Common myeloid progenitor, CD34-positive (primary cell): ENCODE measurements around the gene DRC1.

Experiments
- CTCF ChIA-PET: fragments of 350-600 bp; sonication (Branson Sonifier 250); formaldehyde crosslinking; loops from one replicate; lab custom pipeline; 2021; ENCODE audit warnings: antibody characterized with exemption; lab: Charles Lee
- POLR2A ChIA-PET: fragments of 350-600 bp; sonication (Branson Sonifier 250); formaldehyde crosslinking; loops from one replicate; lab custom pipeline; 2021; ENCODE audit warnings: antibody characterized with exemption; lab: Charles Lee
- DNase-seq, 3 donors: peaks; one replicate each; pipeline versions ENCODE4 v3.0.0 to v3.0.0-alpha.2; 2013
- H3K27ac ChIP-seq, 2 experiments: 1 replicate in 1 of 2; 2 replicates in 1 of 2; pipeline ENCODE4 v1.7.0; 2013; ENCODE audit warnings: inconsistent platforms in 2 of 2, low read length in 2 of 2, mild to moderate bottlenecking in 2 of 2, low read depth in 1 of 2, moderate library complexity in 1 of 2; ENCODE audit not compliant: severe bottlenecking in 2 of 2, insufficient read depth in 1 of 2, poor library complexity in 1 of 2
- H3K27me3 ChIP-seq, 5 experiments: replicated peaks in 2 of 5; 1 replicate in 3 of 5; 2 replicates in 2 of 5; pipeline versions ENCODE4 v1.6.1 to v1.7.0; 2013; ENCODE audit warnings: low read length in 4 of 5, mild to moderate bottlenecking in 2 of 5, moderate library complexity in 2 of 5, inconsistent platforms in 1 of 5; ENCODE audit not compliant: insufficient read depth in 5 of 5, control insufficient read depth in 4 of 5
- H3K36me3 ChIP-seq, 4 experiments: 1 replicate in 2 of 4; 2 replicates in 2 of 4; pipeline versions ENCODE4 v1.6.1 to v1.7.0; 2013; ENCODE audit warnings: low read length in 3 of 4, control low read depth in 1 of 4, mild to moderate bottlenecking in 1 of 4; ENCODE audit not compliant: control insufficient read depth in 4 of 4, insufficient read depth in 4 of 4
- H3K4me1 ChIP-seq, 4 experiments: 1 replicate in 3 of 4; 2 replicates in 1 of 4; pipeline versions ENCODE4 v1.6.1 to v1.7.1; 2013; ENCODE audit warnings: low read length in 3 of 4, mild to moderate bottlenecking in 3 of 4, control low read depth in 1 of 4, inconsistent platforms in 1 of 4, moderate library complexity in 1 of 4; ENCODE audit not compliant: control insufficient read depth in 4 of 4, insufficient read depth in 4 of 4; ENCODE audit errors: control extremely low read depth in 1 of 4
- H3K4me3 ChIP-seq, 7 experiments: 1 replicate in 4 of 7; 2 replicates in 3 of 7; pipeline versions ENCODE4 v1.5.1 to v1.7.0; 2013; ENCODE audit warnings: mild to moderate bottlenecking in 7 of 7, low read length in 6 of 7, moderate library complexity in 6 of 7, inconsistent platforms in 2 of 7, low read depth in 2 of 7, control low read depth in 1 of 7; ENCODE audit not compliant: insufficient read depth in 4 of 7, control insufficient read depth in 1 of 7; ENCODE audit errors: extremely low read depth in 1 of 7
- H3K9me3 ChIP-seq, 5 experiments: 1 replicate in 4 of 5; 2 replicates in 1 of 5; pipeline versions ENCODE4 v1.6.1 to v1.7.1; 2013; ENCODE audit warnings: low read length in 4 of 5, mild to moderate bottlenecking in 2 of 5, inconsistent platforms in 1 of 5, low read depth in 1 of 5, moderate library complexity in 1 of 5; ENCODE audit not compliant: control insufficient read depth in 4 of 5, insufficient read depth in 2 of 5; ENCODE audit errors: control extremely low read depth in 1 of 5
- WGBS: methylation state at CpG from one replicate; pipeline ENCODE4 v1.1.5; 2013; ENCODE audit not compliant: insufficient coverage; 5-methylcytosine and 5-hydroxymethylcytosine counted together

The DRC1 gene

DNA sequence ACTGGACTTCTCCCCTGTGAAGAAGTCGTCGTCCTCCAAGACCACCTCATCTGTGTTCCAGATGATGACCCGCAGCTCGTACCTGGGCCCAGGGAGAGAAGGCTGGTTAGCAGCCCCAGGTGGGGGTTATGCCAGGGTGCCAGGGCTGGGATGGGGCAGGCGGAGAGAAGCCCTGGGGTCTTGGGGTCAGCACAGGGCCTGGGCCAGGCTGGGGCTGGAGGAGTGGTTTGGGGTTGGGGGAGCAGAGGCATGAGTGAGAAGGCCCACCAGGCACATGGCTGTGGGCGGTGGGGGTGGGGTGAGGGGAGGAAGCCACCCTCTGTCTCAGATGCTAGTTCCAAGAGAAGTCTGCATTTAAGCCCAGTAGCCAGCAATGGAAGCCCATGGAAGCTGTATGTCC lies 60.4 kb downstream of the DRC1 start:
- CTCF ChIA-PET = no interaction called here
- WGBS = 96% methylated on average over 5 of the region's 6 CpGs

DNA sequence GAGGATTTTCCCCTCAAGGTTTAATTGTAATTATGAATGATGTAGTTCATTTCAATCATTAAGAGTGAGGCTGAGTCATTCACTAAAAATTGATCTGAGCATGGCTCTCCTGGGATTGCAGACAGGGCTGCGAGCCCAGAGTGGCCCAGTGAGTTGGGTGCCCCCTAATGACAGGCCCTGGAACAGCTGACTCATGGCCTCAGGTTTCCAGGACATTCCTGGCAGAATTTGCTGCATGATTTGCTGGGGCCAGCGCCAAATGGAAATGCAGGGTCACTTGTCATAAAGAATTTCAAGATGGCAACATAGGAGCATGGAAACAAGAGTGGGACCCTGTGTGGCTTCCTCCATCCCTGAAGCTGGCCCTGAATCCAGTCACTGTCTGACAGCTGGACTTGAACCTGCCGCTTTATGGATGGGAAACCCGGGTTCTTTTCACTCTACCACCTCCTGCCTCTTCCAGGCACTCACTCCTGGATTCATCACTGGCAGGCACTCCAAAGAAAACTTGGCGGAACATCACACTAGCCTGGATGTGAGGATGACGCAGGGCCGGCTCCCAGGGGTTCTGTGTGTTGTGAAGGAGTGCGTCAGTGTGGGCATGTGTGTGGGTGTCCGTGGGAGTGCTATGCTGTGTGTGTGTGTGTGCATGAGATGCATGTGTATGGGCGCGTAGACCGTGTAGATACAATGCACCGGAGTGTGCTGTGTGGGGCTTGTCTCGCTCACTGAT lies 61.0 kb downstream of the DRC1 start:
- Histone ChIP-seq H3K27me3 (no peaks in the 10 kb centered on the region), H3K4me3 (no peak overlapping the region), H3K4me1 (no peaks in the 10 kb centered on the region), H3K36me3 (no peaks in the 10 kb centered on the region), H3K27ac (no peak overlapping the region), H3K9me3 (no peaks in the 10 kb centered on the region)
- DNase-seq = peak in 2 of 3 donors; percentile 14 to 16
- ChIA-PET POLR2A (no interaction called here), CTCF (no interaction called here)
- 95% methylated on average over 12 of the region's 14 CpGs for WGBS

More for the DNA sequence above, 60.4 kb downstream of the DRC1 start:
- Histone ChIP-seq H3K27me3 (no peaks in the 10 kb centered on the region), H3K9me3 (no peaks in the 10 kb centered on the region), H3K27ac (no peak overlapping the region), H3K36me3 (no peaks in the 10 kb centered on the region), H3K4me3 (no peak overlapping the region), H3K4me1 (no peaks in the 10 kb centered on the region)
- no peak for DNase-seq
- POLR2A ChIA-PET = no interaction called here

DNA sequence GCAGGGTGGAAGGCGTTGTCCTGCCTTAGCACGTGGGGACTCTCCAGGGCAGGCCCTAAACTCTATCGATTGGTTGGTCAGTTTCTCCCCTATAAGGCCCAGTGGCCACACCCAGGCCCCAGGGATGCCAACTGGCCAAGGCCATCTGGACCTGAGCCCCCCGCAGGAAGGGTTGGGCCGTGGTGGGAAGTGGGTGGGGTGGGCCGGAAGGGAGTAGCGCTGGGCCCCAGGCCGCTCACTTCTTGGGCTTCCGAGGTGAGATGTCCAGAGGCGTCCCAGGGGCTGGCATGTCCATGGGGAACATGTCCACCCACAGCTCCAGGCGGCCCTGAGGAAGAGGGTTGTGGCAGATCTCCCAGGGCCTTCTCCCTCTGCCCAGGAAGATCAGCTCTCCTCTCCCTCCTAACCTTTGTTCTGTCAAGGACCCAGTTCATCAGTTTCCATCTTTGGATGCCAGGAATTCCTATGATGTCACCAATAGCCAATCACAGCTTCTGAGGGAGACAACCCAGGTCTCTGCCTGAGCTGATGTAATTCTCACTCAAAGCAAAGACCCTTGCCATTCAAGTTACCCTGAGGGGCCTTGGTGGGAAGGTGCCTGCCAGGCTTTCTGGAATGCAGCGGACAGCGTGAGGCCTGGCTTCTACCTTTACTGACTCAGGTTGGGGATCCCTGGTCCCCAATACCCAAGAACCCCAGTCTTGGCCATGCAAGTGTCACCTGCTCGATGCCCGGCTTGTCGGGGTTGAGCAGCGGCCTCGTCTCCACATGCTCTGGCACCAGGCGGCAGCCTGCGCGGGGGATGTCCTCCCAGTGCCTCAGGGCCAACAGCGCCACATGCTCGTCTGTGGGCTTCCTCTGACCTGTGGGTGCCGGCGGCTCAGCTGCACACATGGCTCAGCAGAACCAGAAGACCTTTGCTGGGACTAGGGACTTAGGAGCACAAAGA lies 61.8 kb downstream of the DRC1 start:
- Histone ChIP-seq H3K27ac (no peak overlapping the region), H3K9me3 (no peaks in the 10 kb centered on the region), H3K36me3 (no peaks in the 10 kb centered on the region), H3K4me3 (no peak overlapping the region), H3K27me3 (no peaks in the 10 kb centered on the region), H3K4me1 (no peaks in the 10 kb centered on the region)
- DNase-seq = no peak
- 94% methylated on average over 23 of the region's 25 CpGs for WGBS
- POLR2A ChIA-PET = no interaction called here
- CTCF ChIA-PET = no interaction called here

DNA sequence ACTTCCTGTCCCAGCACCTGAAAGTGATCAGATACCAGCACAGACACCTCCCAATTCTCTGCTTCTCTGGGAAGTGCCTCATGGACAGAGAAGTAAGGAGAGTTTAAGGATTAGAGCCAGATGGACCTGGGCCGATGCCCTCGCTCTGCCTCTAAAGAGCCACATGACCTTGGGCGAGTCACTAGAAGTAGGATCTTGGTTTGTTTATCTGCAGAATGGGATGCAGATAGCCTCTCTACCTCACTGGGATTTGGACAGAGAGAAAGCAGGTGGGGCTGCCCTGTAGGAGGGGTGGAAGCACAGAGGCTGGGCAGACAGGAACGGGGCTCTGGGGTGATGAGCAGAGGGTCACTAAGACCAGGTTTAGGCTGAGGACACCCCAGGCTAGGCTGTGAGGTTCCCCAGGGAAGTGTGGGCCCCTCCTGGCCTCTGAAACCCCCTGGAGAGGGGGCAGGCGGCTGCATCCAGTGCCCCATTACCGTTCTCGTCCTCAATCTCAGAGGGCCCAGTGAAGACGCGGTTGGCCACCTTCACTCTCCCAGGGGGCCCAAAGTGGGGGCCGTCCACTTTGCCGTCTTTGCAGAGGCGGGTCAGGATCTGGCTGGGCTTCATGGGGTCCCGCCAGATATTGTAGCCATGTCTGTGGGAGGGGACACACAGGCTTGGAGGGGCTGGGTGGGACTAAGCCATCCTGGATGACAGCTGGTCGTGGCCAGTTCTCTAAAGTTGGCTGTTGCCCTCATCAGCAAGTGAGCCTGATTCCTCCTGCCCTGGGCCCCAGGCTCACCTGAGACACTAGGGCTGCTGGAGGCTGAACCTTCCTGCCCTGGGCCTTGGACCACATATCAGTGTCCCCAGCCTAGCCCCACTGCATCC lies 62.9 kb downstream of the DRC1 start:
- H3K27ac ChIP-seq = no peak overlapping the region
- 97% methylated on average over 10 of the region's 14 CpGs for WGBS
- ChIA-PET CTCF (no interaction called here), POLR2A (no interaction called here)
- H3K36me3 ChIP-seq = no peaks in the 10 kb centered on the region
- H3K27me3 ChIP-seq = no peaks in the 10 kb centered on the region
- H3K9me3 ChIP-seq = peaks cover 0 to 3% (median 0%) of the 10 kb centered on the region in 5 experiments
- no peaks in the 10 kb centered on the region for H3K4me1 ChIP-seq
- no peak overlapping the region for H3K4me3 ChIP-seq
- DNase-seq = no peak

DNA sequence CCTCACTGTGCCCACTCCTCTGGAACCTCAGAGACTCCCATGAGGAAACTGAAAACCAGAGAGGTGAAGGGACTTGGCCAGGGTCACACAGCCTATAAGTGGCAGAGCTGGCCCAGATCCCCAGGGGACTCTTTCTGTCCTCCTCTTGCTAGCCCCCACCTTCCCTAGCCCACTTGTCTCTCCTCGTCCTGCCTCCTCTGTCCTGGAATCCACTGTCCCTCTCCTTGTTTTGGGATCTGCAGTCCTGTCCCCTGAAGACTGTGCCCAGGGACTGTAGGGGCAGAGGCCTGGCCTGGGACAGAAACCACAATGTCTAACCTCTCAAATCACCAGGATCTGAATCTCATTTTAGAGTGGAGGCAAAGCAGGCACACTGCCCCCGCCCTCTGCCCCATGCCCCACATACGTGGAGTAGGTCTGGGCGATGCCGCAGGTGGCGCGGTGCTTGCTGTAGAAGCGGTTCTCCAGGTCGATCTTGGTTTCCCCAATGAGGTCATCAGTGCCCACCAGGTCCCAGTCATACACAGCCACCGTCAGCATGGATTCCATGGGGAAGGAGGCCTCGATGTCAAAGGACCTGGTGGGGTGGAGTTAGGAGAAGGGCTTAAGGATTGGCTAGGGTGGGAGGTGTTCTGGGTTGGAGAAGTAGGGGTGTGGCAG lies 63.7 kb downstream of the DRC1 start:
- WGBS = 93% methylated on average over 11 of the region's 11 CpGs
- ChIA-PET CTCF (no interaction called here), POLR2A (no interaction called here)
- Histone ChIP-seq H3K27ac (no peak overlapping the region), H3K4me1 (no peaks in the 10 kb centered on the region), H3K4me3 (no peak overlapping the region), H3K9me3 (peaks cover 0 to 3% (median 0%) of the 10 kb centered on the region in 5 experiments), H3K27me3 (no peaks in the 10 kb centered on the region), H3K36me3 (no peaks in the 10 kb centered on the region)
- DNase-seq = no peak

DNA sequence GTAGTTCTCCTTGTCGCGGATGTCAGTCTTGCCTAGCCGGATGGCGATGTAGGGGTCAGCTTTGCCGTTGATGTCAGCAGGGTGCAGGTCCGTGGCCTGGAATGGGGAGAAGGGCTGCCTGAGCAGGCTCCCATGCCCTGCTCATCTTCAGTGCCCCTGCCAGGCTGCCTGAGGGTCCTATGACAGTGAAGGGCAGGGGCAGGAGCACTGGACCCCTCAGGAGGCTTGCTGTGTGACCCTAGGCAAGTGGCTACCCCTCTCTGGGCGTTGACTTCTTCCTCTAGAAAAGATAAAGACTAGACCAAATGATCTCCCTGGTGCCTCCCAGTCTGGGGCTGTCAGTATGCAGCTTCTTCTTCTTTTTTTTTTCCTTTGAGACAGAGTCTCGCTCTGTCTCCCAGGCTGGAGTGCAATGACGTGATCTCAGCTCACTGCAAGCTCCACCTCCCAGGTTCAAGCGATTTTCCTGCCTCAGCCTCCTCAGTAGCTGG lies 64.3 kb downstream of the DRC1 start:
- no peaks in the 10 kb centered on the region for H3K27me3 ChIP-seq
- H3K27ac ChIP-seq = no peak overlapping the region
- no peak for DNase-seq
- no peaks in the 10 kb centered on the region for H3K4me1 ChIP-seq
- 86% methylated on average over 6 of the region's 10 CpGs for WGBS
- H3K9me3 ChIP-seq = peaks cover 0 to 3% (median 0%) of the 10 kb centered on the region in 5 experiments
- ChIA-PET POLR2A (no interaction called here), CTCF (no interaction called here)
- H3K36me3 ChIP-seq = no peaks in the 10 kb centered on the region
- no peak overlapping the region for H3K4me3 ChIP-seq
